HFF-Myc (cell line): ENCODE results near the gene BTN2A1.
"Not testable (repeated sequence)": the region's sequence is repeated elsewhere in the genome, so short reads cannot be mapped to it uniquely, and the experiment has no call there.

Experiments
- DNase-seq: peaks from one replicate; pipeline ENCODE4 v3.0.0-alpha.2; 2011; ENCODE audit warnings: low read depth; ENCODE audit errors: extremely low read depth
- H3K4me3 ChIP-seq: replicated peaks from 2 replicates; pipeline ENCODE4 v1.5.1; 2011; ENCODE audit warnings: low read depth, mild to moderate bottlenecking, control low read depth, low read length
- TF ChIP-seq, protein P1 (sequence below): IDR thresholded peaks from 2 replicates; pipeline ENCODE4 v1.5.1; 2012; ENCODE audit warnings: mild to moderate bottlenecking, low read depth, low read length, control low read depth; ENCODE audit errors: missing control alignments

Gene BTN2A1

GRCh38 chr6:26500102-26500501, 42.3 kb downstream of the BTN2A1 start, which contains the start of gene BTN1A1:
Gene BTN1A1 (plus strand): TSS chr6:26500303. CDS start chr6:26501287, 984 bp downstream.
- DNase-seq: no peak
- TF ChIP-seq, protein P1, sequence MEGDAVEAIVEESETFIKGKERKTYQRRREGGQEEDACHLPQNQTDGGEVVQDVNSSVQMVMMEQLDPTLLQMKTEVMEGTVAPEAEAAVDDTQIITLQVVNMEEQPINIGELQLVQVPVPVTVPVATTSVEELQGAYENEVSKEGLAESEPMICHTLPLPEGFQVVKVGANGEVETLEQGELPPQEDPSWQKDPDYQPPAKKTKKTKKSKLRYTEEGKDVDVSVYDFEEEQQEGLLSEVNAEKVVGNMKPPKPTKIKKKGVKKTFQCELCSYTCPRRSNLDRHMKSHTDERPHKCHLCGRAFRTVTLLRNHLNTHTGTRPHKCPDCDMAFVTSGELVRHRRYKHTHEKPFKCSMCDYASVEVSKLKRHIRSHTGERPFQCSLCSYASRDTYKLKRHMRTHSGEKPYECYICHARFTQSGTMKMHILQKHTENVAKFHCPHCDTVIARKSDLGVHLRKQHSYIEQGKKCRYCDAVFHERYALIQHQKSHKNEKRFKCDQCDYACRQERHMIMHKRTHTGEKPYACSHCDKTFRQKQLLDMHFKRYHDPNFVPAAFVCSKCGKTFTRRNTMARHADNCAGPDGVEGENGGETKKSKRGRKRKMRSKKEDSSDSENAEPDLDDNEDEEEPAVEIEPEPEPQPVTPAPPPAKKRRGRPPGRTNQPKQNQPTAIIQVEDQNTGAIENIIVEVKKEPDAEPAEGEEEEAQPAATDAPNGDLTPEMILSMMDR: no peak
- H3K4me3 ChIP-seq: no peak within 1 kb of the TSS

DNA sequence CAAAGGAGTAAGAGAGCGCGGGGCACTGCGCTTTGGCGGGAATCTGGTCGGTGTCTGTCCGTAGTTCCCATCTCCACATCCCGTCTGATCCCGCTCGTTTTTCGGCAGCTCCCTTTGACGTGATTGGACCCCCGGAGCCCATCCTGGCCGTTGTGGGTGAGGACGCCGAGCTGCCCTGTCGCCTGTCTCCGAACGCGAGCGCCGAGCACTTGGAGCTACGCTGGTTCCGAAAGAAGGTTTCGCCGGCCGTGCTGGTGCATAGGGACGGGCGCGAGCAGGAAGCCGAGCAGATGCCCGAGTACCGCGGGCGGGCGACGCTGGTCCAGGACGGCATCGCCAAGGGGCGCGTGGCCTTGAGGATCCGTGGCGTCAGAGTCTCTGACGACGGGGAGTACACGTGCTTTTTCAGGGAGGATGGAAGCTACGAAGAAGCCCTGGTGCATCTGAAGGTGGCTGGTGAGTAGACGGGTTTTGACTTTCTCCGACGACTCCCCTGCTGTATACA, 43.8 kb downstream of the BTN2A1 start:
- no peak for DNase-seq
- TF ChIP-seq, protein P1: no peak
- H3K4me3 ChIP-seq: 0 out of 2 replicates have a peak overlapping the region, but pooled peaks have one; percentile 3

GRCh38 chr6:26502165-26502564, 44.4 kb downstream of the BTN2A1 start:
- DNase-seq: no peak
- TF ChIP-seq, protein P1: no peak
- H3K4me3 ChIP-seq: no peak overlapping the region

- DNase-seq: no peak
- TF ChIP-seq, protein P1: no peak
- no peak overlapping the region for H3K4me3 ChIP-seq
Measured at GRCh38 chr6:26502626-26503025, 44.9 kb downstream of the BTN2A1 start.

- TF ChIP-seq, protein P1: no peak
- DNase-seq: no peak
- H3K4me3 ChIP-seq: no peak overlapping the region
Measured at GRCh38 chr6:26507658-26508057, 49.9 kb downstream of the BTN2A1 start.

GRCh38 chr6:26511033-26511432, 53.3 kb downstream of the BTN2A1 start:
- DNase-seq, H3K4me3 ChIP-seq: not testable (repeated sequence)

GRCh38 chr6:26514984-26515383, 57.2 kb downstream of the BTN2A1 start:
- no peak overlapping the region for H3K4me3 ChIP-seq
- TF ChIP-seq, protein P1: no peak
- DNase-seq: no peak
